Endothelial cell of hepatic sinusoid (primary cell): ENCODE measurements around the gene RNU6-1.

Experiments
- in situ Hi-C: cut with HindIII; loops from 2 replicates; pipeline ENCODE4 v1.10.0; 2017; ENCODE audit warnings: low sequenced_read_pairs

The RNU6-1 gene

DNA sequence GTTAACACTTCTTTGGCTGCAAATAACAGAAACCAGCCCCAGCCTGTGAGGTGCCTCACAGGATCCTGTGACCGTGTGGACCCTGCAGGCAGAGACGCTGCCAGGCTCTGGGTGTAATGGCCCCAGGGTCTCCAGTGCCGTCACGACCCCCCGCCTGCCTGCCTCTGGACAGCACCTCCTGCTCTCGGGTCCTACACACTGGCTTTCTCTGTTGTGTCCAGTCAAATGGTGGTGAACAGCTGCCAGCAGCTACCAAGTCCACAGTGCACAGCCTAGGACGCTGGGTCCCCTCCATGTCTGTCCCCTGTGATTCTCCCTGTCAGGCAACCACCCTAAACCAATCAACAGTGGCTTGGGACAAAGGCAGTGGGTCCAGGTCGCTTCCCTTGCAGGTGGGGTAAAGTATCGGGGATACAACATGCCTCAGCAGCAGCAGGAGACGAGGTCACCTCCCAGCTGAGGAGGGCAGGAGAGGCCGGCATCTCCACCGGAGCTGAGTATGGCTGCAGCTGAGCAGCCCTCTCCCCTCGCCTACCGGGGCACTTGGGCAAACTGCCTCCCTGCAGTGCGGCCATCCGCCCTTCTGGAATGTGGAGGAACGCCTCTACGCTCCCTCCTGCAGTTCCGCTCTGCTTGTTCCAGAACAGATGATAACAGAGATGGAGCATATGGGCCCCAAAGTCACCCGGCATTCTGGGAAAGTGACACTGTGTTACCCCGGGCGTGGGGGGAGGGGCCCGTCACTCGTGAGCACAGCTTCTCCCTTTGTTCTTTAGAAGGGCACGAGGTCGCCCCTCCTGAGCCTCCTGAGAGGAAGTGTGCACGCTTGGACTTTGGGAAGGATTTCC, 35.6 kb downstream of the RNU6-1 start:
- in situ Hi-C loops = no loop called here

DNA sequence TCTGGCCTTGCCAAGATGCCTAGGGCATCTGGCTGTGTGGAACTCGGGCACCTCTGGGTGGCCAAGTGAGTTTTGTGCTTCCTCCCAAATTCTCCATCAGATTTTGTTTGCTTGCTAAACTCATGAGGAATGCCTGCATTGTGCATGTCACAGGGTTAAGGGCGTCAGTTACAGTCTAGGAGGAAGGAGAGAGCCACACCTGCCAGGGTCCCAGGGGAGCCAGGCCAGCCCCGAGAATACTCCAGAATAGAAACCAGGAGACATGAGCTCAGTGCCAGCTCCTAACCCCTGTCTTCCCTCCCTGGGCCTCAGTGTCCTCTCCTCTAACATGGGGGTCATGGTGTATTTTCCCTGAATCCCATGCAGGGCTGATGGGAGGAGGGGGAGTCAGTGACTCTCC, 36.5 kb downstream of the RNU6-1 start:
- in situ Hi-C loops = no loop called here

DNA sequence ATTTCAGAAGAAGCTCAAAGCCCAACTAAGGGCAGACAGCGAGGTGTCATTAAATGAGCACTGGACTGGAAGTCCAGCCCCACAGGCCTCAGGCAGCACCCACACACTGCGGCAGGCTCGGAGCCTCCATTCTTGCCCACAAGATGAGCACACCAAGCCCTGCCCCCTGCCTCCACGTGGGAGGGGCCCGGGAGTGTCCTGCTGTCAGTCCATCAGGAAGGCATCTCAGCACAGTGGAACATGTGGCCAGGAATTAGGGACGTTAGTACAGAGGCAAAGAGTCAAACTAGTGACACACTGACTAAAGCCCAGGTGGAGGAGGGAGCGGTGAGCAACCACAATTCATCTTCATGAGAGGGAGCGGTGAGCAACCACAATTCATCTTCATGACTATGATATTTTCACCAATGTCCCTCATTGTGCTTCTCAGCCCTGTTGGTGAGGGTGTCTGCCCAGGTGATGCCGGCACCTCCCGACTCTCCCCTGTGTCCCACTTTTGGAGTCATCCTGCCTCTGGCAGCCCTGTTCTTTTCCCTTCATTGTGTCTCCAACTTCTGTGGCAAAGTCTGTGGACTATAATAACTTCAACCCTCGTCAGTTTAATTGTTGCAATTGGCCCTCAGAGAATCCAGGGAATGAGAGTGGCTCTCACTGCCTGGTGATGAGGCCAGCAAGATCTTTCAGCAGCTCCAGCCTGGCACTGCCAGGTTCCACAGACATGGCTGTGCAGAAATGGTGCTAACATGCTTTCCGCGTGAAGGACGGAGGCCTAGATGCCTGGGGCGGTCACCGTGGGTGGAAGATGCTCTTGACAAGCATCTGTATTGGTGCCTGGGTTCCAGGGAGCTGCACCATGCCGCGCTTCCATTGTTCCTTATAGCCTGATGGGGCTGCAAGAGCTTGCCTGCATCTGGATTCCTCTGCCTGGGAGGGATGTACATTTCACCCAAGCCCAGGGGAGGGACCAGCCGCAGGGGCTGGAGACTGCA, 37.6 kb downstream of the RNU6-1 start:
- in situ Hi-C loops = no loop called here

DNA sequence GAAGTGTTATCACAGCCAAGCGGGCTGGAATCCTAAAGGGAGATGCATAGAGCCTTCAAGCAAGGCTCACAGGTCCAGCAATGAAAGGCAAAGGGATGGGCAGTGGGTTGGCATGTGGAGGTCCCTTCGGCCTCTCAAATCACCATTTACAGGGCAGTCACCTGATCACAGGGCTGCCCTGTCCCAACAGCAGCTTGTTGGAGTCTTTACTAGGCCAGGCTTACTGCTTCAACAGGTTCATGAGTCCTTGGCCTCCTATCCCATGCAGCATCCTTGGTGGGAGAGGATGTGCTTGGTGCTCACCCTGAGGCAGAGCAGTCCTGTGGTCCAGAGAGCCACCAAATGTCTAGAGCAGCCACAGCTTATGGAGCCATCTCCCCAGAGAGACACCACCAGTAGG, 38.7 kb downstream of the RNU6-1 start:
- in situ Hi-C loops = no loop called here

DNA sequence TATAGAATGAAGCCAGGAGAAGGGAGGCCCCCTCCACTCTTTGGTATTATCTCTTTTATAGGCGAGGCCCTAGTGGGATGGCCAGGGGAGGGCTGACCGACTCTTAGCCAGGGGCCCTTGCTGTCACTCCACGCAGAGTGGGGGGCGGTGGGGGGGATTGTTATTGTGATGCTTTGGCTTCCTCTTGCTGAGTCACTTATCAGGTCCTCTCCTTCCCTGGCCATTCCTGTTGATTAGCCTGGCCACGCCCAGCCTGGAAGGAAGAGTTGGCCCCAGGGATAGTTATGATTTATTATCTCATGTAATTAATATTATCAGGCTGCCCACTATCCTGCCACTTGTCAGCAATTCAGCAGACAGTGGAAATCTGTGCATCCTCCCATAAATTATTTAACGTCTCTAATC, 40.0 kb downstream of the RNU6-1 start:
- in situ Hi-C loops = no loop called here

DNA sequence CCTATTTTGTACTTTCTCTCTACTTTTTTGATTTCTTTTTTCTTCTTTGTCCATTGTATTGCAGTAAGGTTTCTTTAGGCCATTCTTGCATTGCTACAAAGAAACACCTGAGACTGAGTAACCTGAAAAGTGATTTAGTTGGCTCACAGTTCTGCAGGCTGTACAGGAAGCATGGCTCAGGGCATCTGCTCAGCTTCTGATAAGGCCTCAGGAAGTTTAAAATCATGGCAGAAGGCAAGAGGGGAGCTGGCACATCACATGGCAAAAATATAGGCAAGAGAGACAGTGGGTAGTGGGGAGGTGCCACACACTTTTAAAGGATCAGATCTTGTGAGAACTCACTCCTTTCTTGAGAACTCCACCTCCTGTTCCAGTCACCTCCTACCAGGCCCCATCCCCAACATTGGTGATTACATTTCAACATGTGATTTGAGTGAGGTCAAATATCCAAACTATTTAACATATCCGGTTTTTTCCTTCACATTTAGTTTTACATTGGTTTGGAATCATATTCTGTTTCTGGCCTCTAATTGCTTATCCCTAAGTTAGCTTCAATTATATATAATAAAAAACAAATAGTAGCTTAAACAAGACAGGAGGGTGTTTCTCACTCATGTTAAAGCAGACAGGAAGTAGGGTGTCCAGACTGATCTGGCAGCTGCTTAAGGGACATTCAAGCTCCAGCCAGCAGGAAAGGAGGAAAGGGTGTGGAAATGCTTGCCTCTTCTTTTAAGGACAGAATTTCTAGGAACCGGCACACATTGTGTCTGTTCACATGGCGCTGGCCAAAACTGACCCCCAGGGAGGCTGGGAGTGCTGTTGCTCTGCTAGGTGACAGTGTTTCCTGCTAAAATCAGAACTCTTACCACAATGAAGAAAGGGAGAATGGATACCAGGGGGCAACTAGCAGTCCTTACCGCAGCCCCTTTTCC, 43.4 kb downstream of the RNU6-1 start:
- in situ Hi-C loops = no loop called here

DNA sequence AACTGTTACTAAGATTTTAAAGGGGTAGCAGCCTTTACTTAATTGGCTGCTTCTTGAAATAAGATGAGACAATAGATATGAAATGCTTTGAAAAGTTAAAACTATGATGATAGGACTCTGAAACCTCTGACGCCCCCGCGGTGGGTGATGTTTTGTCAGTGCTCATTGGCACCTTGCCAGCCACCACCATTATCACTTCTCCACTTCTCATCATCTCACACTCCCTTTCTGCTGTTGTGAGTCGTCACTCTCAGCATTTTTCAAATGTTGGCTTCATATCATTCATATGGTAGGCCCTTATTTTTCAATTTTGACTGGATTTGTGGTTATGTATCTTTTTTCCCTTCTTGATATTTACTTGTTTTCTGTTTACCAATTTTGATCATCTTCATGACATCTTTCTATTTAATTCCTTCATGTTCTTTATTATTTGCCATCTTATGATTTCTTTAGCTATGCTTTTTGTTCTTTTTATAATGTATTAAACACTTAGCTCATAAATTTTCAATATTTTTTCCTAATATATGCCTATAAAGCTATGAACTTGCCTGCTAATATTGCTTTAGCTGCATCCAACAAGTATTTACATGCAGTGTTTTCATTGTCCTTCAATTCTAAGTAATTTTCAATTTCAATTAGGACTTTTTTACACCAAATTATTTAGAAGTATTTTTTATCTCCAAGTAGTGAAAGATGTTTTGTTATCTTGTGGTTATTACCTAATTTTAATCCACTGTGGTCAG, 44.8 kb downstream of the RNU6-1 start:
- in situ Hi-C loops = loop anchor here (5.0 kb wide), 1 partner anchor 133 kb away; no protein-coding TSS in a partner anchor

DNA sequence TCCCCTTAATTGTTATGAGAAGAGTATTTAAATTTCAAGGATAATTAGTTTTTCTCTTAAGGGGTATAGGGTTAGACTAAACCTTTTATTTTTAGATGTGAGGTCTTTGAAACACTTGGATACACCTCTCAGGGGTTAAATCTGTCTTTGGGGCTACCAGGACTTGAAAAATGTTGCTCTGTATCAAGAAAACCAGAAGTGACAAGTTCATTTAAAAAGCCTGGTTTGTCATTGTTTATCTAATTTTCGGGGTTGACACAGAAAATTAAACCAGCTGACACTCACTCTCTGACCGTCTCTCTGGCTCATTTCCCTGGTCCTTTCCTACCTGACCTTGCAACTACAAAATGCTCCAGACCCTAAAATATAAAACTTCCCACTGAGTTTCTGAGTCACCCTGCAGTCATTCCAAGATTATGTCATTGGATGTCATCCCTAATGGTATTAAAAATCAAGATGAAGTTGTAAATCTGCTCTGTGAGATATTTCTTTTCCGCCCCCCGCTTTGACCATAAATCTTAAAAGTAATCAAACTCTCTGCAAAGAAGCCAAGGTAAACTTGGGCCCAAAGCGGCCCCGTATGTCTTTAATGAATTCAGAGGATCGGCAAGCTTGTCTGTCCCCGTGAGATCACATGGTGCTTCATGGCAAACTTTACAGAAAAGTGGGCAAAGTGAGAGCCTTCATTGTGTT, 47.4 kb downstream of the RNU6-1 start:
- in situ Hi-C loops = loop anchor here (5.0 kb wide), 1 partner anchor 130 kb away; no protein-coding TSS in a partner anchor

DNA sequence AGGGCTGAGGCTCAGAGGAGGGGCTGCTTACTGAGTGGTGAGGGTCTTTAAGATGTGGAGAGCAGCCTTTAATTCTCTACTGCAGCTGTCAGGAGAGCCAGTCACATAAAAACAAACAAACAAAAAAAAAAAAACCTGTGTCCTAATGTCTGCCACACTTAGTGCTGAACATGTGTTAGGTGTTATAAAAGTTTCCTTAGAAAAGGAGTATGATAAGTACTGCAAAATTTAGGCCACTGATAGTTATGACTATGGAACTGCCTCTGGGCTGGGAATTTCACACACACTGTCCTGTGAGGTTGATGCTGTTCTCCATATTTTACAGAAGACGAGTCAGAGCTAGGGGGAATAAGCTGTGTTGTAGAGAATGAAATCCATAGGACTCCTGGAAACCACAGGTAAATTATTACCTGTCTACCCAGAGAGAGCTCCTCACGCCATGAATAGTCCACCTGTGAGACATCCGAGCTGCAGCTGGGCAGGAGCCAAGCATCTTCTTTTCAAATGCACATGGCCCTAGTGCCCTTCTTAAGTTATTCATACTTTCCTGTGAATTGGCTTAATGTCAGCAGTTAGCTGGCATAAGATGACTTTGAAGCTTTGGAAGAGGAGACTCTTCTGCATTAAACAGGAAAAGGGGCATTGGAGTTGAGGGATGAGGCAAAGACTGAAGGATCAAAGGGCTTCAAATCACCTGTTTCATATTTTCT, 49.1 kb downstream of the RNU6-1 start:
- in situ Hi-C loops = loop anchor here (5.0 kb wide), 1 partner anchor 128 kb away; no protein-coding TSS in a partner anchor
